Epithelial cell of proximal tubule (primary cell): ENCODE measurements around the gene ZC3H13. TPM values are rescaled to one million over a fixed set of nuclear protein-coding genes. Genes with fewer than 3 reads are reported as not detected.

ENCODE experiments used
- DNase-seq: peaks from one replicate; pipeline ENCODE4 v3.0.0-alpha.2; 2011; ENCODE audit warnings: low read depth
- H3K4me3 ChIP-seq: 2 replicates; pipeline ENCODE4 v1.5.1; 2011; ENCODE audit warnings: low read depth, mild to moderate bottlenecking, low read length
- CTCF ChIP-seq: conservative IDR thresholded peaks from 2 replicates; pipeline ENCODE4 v1.5.1; 2012; ENCODE audit warnings: low read depth, mild to moderate bottlenecking, low read length
- total RNA-seq: library from RNA; depleted of rRNA; stranded (reverse); fragments of >200 nt; gene quantifications from 2 replicates; pipeline ENCODE4 v1.2.3, GENCODE V29; 2015

Gene ZC3H13
- total RNA-seq, 1 donor from 2014 or later = 16.9 TPM

- TF ChIP-seq CTCF = no peak
- no peak for DNase-seq
- H3K4me3 ChIP-seq = no peak overlapping the region
Measured at GRCh38 chr13:46015366-46015765, 37.2 kb downstream of the ZC3H13 start.

GRCh38 chr13:46012404-46012803 is 40.1 kb downstream of the ZC3H13 start:
- no peak for DNase-seq
- no peak for TF ChIP-seq CTCF
- H3K4me3 ChIP-seq = no peak overlapping the region

GRCh38 chr13:46010148-46010547 is 42.4 kb downstream of the ZC3H13 start:
- DNase-seq = no peak
- H3K4me3 ChIP-seq = no peak overlapping the region
- peak; percentile 56 for TF ChIP-seq CTCF

- no peak overlapping the region for H3K4me3 ChIP-seq
- DNase-seq = no peak
- no peak for TF ChIP-seq CTCF
Measured at GRCh38 chr13:46008631-46009030, 43.9 kb downstream of the ZC3H13 start.

- no peak for DNase-seq
- H3K4me3 ChIP-seq = no peak overlapping the region
- no peak for TF ChIP-seq CTCF
Measured at GRCh38 chr13:46006688-46007452, 45.7 kb downstream of the ZC3H13 start.

- DNase-seq = no peak
- no peak overlapping the region for H3K4me3 ChIP-seq
- TF ChIP-seq CTCF = no peak
Measured at GRCh38 chr13:46004491-46004890, 48.1 kb downstream of the ZC3H13 start.

GRCh38 chr13:45996631-45997030 is 55.9 kb downstream of the ZC3H13 start:
- no peak overlapping the region for H3K4me3 ChIP-seq
- DNase-seq = no peak
- TF ChIP-seq CTCF = no peak
